Hepatocyte (in vitro differentiated cells): Measurements from ENCODE around the gene ANKRD13A.

Experiments used
- CTCF ChIP-seq: fragments of 200-600 bp; sonication (generic); IDR thresholded peaks from 2 replicates; pipeline ENCODE4 v1.5.1; 2016; ENCODE audit warnings: antibody characterized with exemption, mild to moderate bottlenecking; ENCODE audit not compliant: poor library complexity
- EZH2phosphoT487 ChIP-seq: fragments of 200-600 bp; sonication (generic); IDR thresholded peaks from one replicate; pipeline ENCODE4 v1.6.1; 2018; ENCODE audit warnings: antibody characterized with exemption, mild to moderate bottlenecking, low read depth, moderate library complexity; ENCODE audit not compliant: unreplicated experiment, severe bottlenecking

- TF ChIP-seq CTCF, result no peak
- no peak for TF ChIP-seq EZH2phosphoT487
These were observed 89.7 kb downstream of the ANKRD13A start for GRCh38 chr12:110088936-110089335.
